ENCODE data around the gene KCNK7.
"Not testable (repeated sequence)": the region's sequence is repeated elsewhere in the genome, so short reads cannot be mapped to it uniquely, and the experiment has no call there.

Gene KCNK7

DNA sequence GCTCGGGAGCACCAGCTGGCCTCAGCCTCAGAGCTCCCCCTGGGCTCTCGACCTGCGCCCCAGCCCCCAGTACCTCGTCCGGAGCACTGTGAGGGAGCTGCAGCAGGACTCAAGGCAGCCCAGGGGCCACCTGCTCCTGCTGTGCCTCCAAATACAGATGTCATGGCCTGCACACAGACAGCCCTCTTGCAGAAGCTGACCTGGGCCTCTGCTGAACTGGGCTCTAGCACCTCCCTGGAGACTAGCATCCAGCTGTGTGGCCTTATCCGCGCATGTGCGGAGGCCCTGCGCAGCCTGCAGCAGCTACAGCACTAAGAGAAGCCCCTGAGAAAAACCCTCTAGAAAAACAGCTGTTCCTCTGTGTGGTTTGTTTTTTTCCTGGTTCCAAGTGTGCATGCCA, 24.2 kb downstream of the KCNK7 start:
- FAIRE-seq = no peak

DNA sequence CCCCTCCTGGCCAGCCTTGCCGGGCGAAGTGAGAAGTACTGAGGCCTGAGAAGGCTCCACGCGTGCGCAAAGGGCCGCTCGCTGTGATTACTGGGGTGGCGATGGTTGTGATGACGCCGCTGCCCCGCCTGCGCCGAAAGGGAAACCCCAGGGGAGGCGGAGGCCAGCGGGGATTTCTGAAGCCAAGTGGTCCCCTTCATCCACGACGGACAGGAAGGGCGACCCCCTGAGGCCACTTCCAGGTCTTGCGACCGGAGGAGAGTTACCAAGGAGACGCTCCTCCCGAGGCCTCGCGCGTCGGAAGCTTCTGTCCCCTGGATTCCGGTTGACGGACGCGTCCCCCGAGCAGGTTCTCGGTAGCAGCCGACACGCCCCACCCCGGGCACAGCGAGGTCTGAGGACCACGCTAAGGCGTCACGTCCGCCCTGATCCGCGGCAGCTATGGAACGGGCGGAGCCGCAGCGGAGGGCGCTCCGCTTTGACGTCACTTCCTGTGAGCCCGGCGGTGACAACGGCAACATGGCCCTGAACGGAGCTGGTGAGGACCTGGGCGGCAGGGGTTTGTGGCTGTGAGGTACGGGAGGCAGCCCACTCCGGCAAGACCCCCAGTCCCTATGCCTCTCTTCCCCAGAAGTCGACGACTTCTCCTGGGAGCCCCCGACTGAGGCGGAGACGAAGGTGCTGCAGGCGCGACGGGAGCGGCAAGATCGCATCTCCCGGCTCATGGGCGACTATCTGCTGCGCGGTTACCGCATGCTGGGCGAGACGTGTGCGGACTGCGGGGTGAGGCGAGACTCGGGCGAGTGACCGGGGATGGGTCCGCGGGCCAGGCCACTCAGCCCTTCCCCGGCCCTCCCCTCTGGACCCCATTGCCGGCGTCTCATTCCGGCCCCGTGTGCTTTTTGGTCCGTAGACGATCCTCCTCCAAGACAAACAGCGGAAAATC, 25.4 kb downstream of the KCNK7 start, which contains the start of gene ZNRD2:
Gene ZNRD2, plus strand, starts transcription at position 505 of the 946 bp plus-strand sequence. Its CDS starts 15 bp downstream, at position 520.
- FAIRE-seq = peak; percentile 96

DNA sequence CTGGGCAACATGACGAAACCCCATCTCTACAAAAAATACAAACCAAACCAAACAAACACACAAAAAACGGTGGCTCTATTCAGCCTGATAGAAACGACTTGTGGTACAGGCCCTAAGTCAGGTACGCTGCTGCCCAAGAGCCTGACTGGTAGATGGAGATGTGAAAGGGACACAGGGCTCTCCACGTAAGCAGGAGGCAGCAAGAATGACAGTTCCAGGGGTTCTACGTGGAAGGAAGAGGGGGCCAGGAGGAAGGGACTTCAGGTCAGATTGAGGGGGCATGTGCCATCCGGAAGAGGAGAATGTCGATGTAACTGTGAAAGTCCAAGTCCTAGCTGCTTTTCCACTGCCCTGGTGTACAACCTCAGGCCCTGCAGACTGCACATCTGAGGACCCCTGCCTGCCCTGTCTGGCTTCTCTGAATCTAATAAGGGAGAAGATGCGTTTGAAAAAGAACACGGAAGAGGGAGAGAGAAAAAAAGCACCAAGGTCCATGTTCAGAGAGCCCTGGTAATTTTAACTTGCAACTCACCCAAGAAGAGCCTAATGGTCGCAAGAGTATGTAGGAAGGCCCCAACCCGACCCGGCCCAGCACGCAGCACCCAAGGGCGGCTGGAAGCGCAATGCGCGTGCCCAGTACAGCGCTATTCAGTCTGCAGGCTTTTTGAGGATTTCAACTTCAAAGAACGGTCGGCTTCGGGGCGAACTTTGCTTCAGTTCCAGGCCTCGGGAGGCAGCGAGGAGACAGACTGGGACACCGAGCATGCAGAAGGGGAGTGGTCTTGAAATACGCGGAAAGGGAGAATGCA, 26.2 kb downstream of the KCNK7 start:
- FAIRE-seq = no peak

- FAIRE-seq = no peak
These were observed 29.8 kb downstream of the KCNK7 start for GRCh38 chr11:65565624-65566453.

- not testable (repeated sequence) for FAIRE-seq
These were observed 30.6 kb downstream of the KCNK7 start for GRCh38 chr11:65564879-65565559.

DNA sequence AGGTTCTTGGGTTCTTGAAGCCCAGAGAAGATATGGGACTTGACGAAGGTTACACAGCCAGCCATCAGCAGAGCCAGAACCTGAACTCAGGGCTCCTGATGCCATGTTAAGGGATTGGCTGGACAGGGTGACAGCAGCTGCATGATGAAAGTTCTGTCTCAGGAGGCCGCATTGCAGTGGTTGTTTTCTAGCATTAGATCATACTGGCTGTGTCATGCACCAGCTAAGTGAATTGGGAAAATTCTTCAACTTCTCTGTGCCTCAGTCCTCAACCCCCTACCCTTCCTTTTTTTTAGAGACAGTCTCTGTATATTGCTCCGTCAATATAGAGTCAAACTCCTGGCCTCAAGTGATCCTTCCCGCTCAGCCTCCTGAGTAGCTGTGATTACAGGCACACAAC, 32.0 kb downstream of the KCNK7 start:
- FAIRE-seq = no peak

GRCh38 chr11:65562788-65563187, 32.8 kb downstream of the KCNK7 start:
- FAIRE-seq = no peak

DNA sequence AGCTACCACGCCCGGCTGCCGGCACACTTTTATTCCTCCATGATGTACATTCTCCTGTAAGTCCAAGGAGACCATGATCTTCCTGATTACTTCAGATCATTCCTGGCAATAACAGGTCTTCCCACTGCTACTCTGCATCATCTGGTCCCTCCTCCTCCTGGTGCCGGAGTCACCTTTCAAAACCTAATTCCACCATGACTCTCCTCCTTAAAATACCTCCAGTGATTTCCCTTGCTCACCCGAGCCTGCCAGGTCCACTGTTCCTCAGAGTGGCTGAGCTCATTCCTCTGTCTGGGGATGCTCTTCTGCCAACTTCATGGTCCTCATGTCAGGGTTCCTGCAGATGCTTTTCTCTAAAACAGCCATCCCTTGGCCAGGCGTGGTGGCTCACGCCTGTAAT, 33.6 kb downstream of the KCNK7 start:
- no peak for FAIRE-seq

DNA sequence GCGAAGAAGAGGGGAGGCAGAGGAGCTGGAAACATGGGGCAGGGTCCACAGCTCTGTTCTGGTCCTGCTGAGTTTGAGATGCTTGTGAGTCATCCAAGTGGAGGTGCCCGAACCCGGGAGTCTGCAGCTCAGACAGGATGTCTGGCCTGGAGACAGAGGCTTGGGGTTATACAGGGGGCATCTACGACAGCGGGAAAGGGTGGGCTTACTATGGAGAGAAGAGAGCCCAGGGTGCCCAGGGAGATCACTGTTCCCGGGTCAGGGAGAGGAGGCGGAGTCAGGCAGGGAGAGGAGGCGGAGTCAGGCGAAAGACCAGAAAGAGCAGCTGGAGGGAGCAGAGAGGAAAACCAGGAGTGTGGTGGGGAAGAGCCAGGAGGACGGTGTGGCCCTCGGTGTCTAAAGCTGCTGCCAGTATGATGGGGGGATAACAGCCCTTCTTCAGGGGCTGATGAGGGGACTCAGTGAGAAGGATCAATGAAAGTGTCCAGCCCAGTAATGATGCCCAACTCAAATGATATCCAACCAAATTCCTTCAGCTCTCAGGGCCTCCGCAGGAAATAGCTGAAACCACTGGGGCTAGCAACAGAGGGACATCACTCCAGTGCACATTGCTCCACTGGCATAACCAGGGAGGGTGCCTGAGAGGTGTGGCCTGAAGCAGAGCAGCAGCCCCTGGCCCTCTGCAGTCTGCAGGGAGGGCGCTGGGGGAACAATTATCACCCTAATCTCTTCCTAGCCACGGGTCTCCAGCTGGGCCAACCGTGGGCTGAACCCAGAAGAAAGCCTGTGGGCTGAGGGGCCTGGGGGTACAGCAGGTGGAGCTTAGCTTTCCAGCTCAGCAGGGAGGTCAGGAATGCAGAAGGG, 34.8 kb downstream of the KCNK7 start:
- peak; percentile 59 for FAIRE-seq

DNA sequence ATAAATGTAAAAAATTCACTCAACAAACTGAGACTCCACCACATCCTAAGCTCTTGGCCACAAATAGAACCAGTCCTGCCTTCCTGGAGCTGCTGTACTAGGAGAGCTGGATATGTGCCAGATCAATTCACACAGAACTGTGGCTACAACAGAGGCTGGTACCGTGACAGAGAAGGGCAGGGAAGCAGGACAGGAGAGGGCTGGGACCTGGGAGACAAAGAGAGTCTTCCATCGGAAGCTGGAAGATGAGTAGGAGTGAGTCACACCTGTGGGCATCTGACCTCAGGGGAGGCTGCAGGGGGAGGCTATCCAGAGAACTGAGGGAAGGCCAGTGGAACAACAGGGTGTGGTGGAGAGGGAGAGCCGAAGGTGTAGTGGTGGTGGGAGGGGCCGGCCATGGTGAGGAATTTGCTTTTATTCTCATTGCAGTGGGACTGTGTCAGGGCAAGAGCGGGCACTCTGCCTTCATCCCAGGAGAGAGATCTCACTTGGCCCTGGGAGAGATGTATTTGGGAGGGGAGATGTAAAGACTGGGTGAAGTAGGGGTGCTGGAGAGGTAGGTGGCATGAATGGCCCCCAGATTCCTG, 35.6 kb downstream of the KCNK7 start:
- no peak for FAIRE-seq

DNA sequence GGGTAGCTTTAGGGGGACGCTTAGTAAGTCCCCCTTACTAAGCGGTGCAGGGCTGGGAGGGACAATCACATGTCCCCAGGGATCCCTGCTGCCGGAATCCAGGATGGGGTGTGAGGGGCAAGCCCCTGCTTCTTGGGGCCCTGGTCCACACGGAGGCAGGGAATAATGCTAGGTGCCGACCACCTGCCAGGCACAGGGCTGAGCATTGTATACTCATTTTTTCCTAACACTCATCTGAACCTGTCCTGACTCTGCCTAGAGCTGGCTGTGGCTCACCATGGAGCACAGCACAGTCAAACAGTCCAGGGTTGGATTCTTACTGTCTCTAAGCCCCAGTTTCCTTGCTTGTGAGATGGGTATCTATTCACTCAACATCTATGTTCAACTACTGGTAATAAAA, 36.1 kb downstream of the KCNK7 start:
- FAIRE-seq = no peak

DNA sequence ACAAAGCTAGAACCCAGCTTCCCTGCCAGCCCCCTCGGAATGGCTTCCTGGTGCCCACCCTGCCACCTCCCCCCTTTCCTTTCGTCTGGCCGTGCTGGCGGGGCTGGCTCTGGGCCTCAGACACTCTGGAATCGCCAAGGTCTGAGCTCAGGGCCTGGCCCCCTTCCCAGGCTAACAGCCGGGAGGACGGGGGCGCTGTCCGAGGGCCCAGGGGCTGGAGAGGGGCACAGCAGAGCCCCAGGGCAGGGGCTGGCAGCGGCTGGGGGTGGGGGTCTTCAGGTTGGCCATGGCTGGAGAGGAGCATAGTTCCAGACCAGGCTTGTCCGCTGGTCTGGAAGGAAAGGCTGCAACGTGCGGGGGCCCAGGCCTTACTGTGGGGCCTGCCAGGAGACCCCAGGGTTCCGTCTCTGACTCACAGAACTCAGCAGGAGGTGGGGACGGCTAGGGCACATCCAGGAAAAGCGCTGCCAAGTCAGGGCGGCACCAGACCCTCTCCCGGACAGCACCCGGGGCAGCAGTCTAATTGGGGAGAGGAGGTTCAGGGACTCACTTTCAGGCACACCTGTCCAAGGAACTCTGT, 36.6 kb downstream of the KCNK7 start:
- FAIRE-seq = no peak

- FAIRE-seq = no peak
These were observed 37.3 kb downstream of the KCNK7 start, which contains the start of gene LTBP3 for GRCh38 chr11:65558002-65558929. LTBP3 (minus strand) TSS chr11:65558359; CDS start chr11:65557959, 400 bp downstream.

DNA sequence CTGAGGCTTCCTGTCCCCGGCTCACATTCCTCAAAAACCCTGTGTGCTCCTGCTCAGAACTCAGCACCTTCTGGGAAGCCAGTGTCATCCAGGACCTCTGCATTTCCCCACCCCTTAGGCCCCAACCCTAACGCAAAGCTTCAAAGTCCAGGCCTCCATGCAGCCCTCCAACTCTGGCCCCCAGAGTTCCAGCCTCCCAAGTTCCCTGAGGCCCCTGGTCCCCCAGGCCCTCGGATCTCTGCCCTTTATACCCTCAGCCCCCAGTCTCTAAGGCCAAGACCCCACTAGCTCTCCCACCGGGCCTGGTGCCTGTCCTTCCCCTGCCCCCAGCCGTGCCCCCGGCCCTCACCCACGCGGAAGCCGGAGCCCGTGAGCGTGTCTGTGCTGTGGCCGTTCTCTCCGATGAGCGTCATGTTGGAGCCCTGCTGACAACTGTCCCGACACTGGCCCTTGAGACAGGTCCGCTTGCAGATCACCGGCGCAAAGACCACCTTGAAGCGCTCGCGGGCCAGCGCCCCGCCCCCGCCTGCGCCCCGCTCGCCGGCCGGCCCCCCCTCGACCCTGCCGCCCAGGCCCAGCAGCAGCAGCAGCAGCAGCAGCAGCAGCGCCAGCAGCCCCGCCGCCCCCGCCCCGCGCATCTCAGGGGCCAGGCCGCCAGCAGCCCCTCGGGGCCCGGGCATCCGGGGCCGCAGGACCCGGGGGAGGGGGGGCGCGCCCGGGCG, 38.2 kb downstream of the KCNK7 start:
- FAIRE-seq = no peak

- FAIRE-seq = peak; percentile 11
These were observed 38.9 kb downstream of the KCNK7 start for GRCh38 chr11:65556470-65557279.

GRCh38 chr11:65555693-65556231, 39.8 kb downstream of the KCNK7 start:
- no peak for FAIRE-seq

- FAIRE-seq = no peak
These were observed 40.7 kb downstream of the KCNK7 start for GRCh38 chr11:65554842-65555430.

All from G401.6 (cell line).